Liver (tissue), 9 donors: ENCODE data around the gene UBE2V1. TPM values are rescaled to one million over a fixed set of nuclear protein-coding genes. Genes with fewer than 3 reads are reported as not detected.

Experiments
- DNase-seq: peaks from one replicate; pipeline ENCODE4 v3.0.0-alpha.2; 2017; ENCODE audit warnings: low spot score
- H3K27ac ChIP-seq, 2 donors: one replicate each; pipeline ENCODE4 v1.7.0; 2013; ENCODE audit warnings: inconsistent platforms in 2 of 2, low read length in 2 of 2, control low read depth in 1 of 2, low read depth in 1 of 2, mild to moderate bottlenecking in 1 of 2
- H3K27me3 ChIP-seq, 4 donors: one replicate each; pipeline versions ENCODE4 v1.6.1 to v1.7.0; 2013; ENCODE audit warnings: low read length in 3 of 4, inconsistent platforms in 1 of 4, mild to moderate bottlenecking in 1 of 4, moderate library complexity in 1 of 4; ENCODE audit not compliant: control insufficient read depth in 4 of 4, insufficient read depth in 4 of 4
- H3K36me3 ChIP-seq, 4 donors: one replicate each; pipeline versions ENCODE4 v1.6.1 to v1.7.0; 2013; ENCODE audit warnings: low read length in 3 of 4, mild to moderate bottlenecking in 3 of 4, low read depth in 1 of 4, moderate library complexity in 1 of 4; ENCODE audit not compliant: control insufficient read depth in 4 of 4, insufficient read depth in 3 of 4
- H3K4me1 ChIP-seq, 4 donors: one replicate each; pipeline versions ENCODE4 v1.6.1 to v1.7.0; 2013; ENCODE audit warnings: low read length in 3 of 4, mild to moderate bottlenecking in 3 of 4, moderate library complexity in 1 of 4; ENCODE audit not compliant: control insufficient read depth in 4 of 4, insufficient read depth in 4 of 4
- H3K4me3 ChIP-seq, 3 donors: one replicate each; pipeline versions ENCODE4 v1.6.1 to v1.7.0; 2013; ENCODE audit warnings: low read length in 3 of 3, control low read depth in 1 of 3, low read depth in 1 of 3, mild to moderate bottlenecking in 1 of 3
- H3K9ac ChIP-seq, 2 donors: one replicate each; pipeline ENCODE4 v1.7.0; 2013; ENCODE audit warnings: low read length in 2 of 2, mild to moderate bottlenecking in 2 of 2, moderate library complexity in 2 of 2, control low read depth in 1 of 2, low read depth in 1 of 2
- H3K9me3 ChIP-seq, 4 donors: one replicate each; pipeline versions ENCODE4 v1.6.1 to v1.7.0; 2013; ENCODE audit warnings: low read length in 3 of 4; ENCODE audit not compliant: control insufficient read depth in 4 of 4
- EGR1 ChIP-seq, 2 donors: IDR thresholded peaks; 2 replicates each; pipeline ENCODE4 v1.6.1; 2016 to 2018; ENCODE audit warnings: antibody characterized with exemption in 2 of 2, low read depth in 2 of 2
- FOXA1 ChIP-seq: IDR thresholded peaks from 2 replicates; pipeline ENCODE4 v1.6.1; 2016; ENCODE audit warnings: antibody characterized with exemption
- FOXA2 ChIP-seq: IDR thresholded peaks from 2 replicates; pipeline ENCODE4 v1.6.1; 2016; ENCODE audit warnings: antibody characterized with exemption
- GABPA ChIP-seq, 2 donors: IDR thresholded peaks in 1 of 2; conservative IDR thresholded peaks in 1 of 2; 2 replicates each; pipeline ENCODE4 v1.6.1; 2016; ENCODE audit warnings: antibody characterized with exemption in 2 of 2, mild to moderate bottlenecking in 1 of 2, moderate library complexity in 1 of 2
- HNF4A ChIP-seq, 2 donors: conservative IDR thresholded peaks; 2 replicates each; pipeline ENCODE4 v1.6.1; 2016; ENCODE audit warnings: antibody characterized with exemption in 2 of 2, mild to moderate bottlenecking in 2 of 2
- HNF4G ChIP-seq: IDR thresholded peaks from 2 replicates; pipeline ENCODE4 v1.6.1; 2016; ENCODE audit warnings: antibody characterized with exemption
- JUND ChIP-seq, 2 donors: IDR thresholded peaks; 2 replicates each; pipeline ENCODE4 v1.6.1; 2016; ENCODE audit warnings: antibody characterized with exemption in 2 of 2
- NR2F2 ChIP-seq: IDR thresholded peaks from 2 replicates; pipeline ENCODE4 v1.6.1; 2016; ENCODE audit warnings: antibody characterized with exemption
- RAD21 ChIP-seq, 2 donors: IDR thresholded peaks; 2 replicates each; pipeline ENCODE4 v1.6.1; 2016; ENCODE audit warnings: antibody characterized with exemption in 2 of 2, mild to moderate bottlenecking in 2 of 2
- RXRA ChIP-seq, 2 donors: IDR thresholded peaks; 2 replicates each; pipeline ENCODE4 v1.6.1; 2017 to 2018; ENCODE audit warnings: antibody characterized with exemption in 2 of 2, mild to moderate bottlenecking in 1 of 2
- SP1 ChIP-seq: IDR thresholded peaks from 2 replicates; pipeline ENCODE4 v1.6.1; 2018; ENCODE audit warnings: antibody characterized with exemption, mild to moderate bottlenecking
- TAF1 ChIP-seq: conservative IDR thresholded peaks from 2 replicates; pipeline ENCODE4 v1.6.1; 2016; ENCODE audit warnings: antibody characterized with exemption, mild to moderate bottlenecking
- YY1 ChIP-seq: IDR thresholded peaks from 2 replicates; pipeline ENCODE4 v1.6.1; 2016; ENCODE audit warnings: antibody characterized with exemption, mild to moderate bottlenecking
- WGBS: extraction: QIAGEN DNeasy Blood & Tissue Kit; methylation state at CpG from one replicate; pipeline ENCODE4 v1.1.7; 2013; 5-methylcytosine and 5-hydroxymethylcytosine counted together
- polyA plus RNA-seq, 2 donors: library from polyadenylated mRNA; stranded (reverse) in 1 of 2; unstranded in 1 of 2; fragments of 200-250 nt in 1 of 2; fragments of >200 nt in 1 of 2; fragmentation: Nextera tagmentation in 1 of 2; extraction: Ambion mirVana in 1 of 2; gene quantifications; one replicate each; pipeline versions ENCODE4 v1.2.1 to v1.2.3, GENCODE V29; 2013 to 2015
- total RNA-seq, 2 donors: library from RNA; depleted of rRNA; stranded (reverse); fragments of >200 nt; gene quantifications; one replicate each; pipeline ENCODE4 v1.2.3, GENCODE V29; 2014
- TF ChIP-seq, protein P1 (sequence below): IDR thresholded peaks from 2 replicates; pipeline ENCODE4 v1.6.1; 2016; ENCODE audit warnings: antibody characterized with exemption
- TF ChIP-seq, protein P2 (sequence below): IDR thresholded peaks from 2 replicates; pipeline ENCODE4 v1.6.1; 2016; ENCODE audit warnings: antibody characterized with exemption, mild to moderate bottlenecking
- TF ChIP-seq, protein P3 (sequence below): IDR thresholded peaks from 2 replicates; pipeline ENCODE4 v1.6.1; 2016; ENCODE audit warnings: antibody characterized with exemption
- TF ChIP-seq, protein P4 (sequence below): IDR thresholded peaks from 2 replicates; pipeline ENCODE4 v1.6.1; 2016; ENCODE audit warnings: antibody characterized with exemption
- TF ChIP-seq, protein P5 (sequence below): fragments of 150-350 bp; IDR thresholded peaks from 2 replicates; pipeline ENCODE4 v1.5.1; 2017; ENCODE audit warnings: improper control_type of control experiment, low read depth, low read length; ENCODE audit not compliant: missing input control
- donor health status: healthy.
- donor health status: healthy.
- donor health status: healthy.
- donor health status: healthy.
- donor health status: healthy.

UBE2V1 gene
- total and polyA plus RNA-seq, 4 donors: 27.9 to 53.0 (median 34.2) TPM

DNA sequence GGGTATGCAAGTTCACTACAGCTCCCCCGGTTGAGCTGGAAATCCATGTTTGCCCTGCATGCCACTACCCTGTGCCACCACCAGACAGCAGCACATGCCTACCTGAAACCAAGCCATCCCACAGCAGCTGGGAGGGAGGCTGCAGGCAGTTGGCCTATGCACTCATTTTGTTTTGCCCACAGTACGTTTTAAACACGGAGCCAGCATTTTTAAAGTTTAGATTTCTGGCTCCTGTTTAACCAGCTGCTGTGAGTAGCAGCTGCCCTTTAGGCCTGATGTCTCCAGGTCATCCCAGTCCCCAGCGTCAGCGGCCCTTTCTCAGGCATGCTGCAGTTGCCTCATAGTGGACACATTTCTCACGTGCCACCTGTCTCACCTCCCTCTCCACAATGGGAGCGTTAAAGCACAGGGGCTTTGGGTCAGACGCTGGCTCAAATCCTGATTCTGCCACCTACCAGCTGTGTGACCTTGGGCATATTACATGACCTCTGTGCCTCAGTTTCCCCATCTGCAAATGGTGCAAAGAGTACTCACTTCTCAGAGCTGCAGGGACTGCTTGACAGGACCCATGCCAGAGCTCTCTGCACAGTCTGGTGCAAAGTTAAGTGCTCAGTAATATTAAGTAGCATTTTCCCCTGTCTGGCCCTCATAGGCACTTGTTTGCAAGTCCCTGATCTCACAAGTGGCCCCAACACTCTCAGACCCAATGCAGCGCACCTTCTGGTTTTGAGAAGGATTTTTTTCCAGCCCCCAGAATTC, 8.2 kb upstream of the UBE2V1 start:
- 22% methylated on average over 9 of the region's 9 CpGs for WGBS
- no peak overlapping the region for H3K4me3 ChIP-seq
- peak overlapping the region; percentile 43 to 90 for H3K27ac ChIP-seq
- DNase-seq: no peak
- peaks cover 0 to 3% (median 1%) of the 10 kb centered on the region in 4 donors for H3K36me3 ChIP-seq
- peaks cover 7 to 43% (median 27%) of the 10 kb centered on the region in 4 donors for H3K4me1 ChIP-seq
- no peaks in the 10 kb centered on the region for H3K9me3 ChIP-seq
- TF ChIP-seq, protein P1, sequence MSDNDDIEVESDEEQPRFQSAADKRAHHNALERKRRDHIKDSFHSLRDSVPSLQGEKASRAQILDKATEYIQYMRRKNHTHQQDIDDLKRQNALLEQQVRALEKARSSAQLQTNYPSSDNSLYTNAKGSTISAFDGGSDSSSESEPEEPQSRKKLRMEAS: peak; percentile 33
- TF ChIP-seq FOXA2 (no peak), GABPA (IDR thresholded peaks at IDR 0.05 in 1 of 2, conservative IDR thresholded peaks at IDR 0.05 in 1 of 2) (no peak), YY1 (peak; percentile 81), TAF1 (no peak), HNF4G (no peak), HNF4A (conservative IDR thresholded peaks at IDR 0.05) (peak; percentile 63 to 85), RXRA (IDR thresholded peaks at IDR 0.05) (peak; percentile 88 to 92), FOXA1 (peak; percentile 12), SP1 (peak; percentile 81), JUND (IDR thresholded peaks at IDR 0.05) (peak in 1 of 2 donors; percentile 13), NR2F2 (peak; percentile 48), RAD21 (IDR thresholded peaks at IDR 0.05) (peak; percentile 98), EGR1 (IDR thresholded peaks at IDR 0.05; ENCODE audit: low read depth in 2 of 2) (no peak)
- TF ChIP-seq, protein P2, sequence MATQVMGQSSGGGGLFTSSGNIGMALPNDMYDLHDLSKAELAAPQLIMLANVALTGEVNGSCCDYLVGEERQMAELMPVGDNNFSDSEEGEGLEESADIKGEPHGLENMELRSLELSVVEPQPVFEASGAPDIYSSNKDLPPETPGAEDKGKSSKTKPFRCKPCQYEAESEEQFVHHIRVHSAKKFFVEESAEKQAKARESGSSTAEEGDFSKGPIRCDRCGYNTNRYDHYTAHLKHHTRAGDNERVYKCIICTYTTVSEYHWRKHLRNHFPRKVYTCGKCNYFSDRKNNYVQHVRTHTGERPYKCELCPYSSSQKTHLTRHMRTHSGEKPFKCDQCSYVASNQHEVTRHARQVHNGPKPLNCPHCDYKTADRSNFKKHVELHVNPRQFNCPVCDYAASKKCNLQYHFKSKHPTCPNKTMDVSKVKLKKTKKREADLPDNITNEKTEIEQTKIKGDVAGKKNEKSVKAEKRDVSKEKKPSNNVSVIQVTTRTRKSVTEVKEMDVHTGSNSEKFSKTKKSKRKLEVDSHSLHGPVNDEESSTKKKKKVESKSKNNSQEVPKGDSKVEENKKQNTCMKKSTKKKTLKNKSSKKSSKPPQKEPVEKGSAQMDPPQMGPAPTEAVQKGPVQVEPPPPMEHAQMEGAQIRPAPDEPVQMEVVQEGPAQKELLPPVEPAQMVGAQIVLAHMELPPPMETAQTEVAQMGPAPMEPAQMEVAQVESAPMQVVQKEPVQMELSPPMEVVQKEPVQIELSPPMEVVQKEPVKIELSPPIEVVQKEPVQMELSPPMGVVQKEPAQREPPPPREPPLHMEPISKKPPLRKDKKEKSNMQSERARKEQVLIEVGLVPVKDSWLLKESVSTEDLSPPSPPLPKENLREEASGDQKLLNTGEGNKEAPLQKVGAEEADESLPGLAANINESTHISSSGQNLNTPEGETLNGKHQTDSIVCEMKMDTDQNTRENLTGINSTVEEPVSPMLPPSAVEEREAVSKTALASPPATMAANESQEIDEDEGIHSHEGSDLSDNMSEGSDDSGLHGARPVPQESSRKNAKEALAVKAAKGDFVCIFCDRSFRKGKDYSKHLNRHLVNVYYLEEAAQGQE: no peak
- TF ChIP-seq, protein P3, sequence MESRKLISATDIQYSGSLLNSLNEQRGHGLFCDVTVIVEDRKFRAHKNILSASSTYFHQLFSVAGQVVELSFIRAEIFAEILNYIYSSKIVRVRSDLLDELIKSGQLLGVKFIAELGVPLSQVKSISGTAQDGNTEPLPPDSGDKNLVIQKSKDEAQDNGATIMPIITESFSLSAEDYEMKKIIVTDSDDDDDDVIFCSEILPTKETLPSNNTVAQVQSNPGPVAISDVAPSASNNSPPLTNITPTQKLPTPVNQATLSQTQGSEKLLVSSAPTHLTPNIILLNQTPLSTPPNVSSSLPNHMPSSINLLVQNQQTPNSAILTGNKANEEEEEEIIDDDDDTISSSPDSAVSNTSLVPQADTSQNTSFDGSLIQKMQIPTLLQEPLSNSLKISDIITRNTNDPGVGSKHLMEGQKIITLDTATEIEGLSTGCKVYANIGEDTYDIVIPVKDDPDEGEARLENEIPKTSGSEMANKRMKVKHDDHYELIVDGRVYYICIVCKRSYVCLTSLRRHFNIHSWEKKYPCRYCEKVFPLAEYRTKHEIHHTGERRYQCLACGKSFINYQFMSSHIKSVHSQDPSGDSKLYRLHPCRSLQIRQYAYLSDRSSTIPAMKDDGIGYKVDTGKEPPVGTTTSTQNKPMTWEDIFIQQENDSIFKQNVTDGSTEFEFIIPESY: no peak
- TF ChIP-seq, protein P4, sequence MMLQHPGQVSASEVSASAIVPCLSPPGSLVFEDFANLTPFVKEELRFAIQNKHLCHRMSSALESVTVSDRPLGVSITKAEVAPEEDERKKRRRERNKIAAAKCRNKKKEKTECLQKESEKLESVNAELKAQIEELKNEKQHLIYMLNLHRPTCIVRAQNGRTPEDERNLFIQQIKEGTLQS: peak; percentile 36
- TF ChIP-seq, protein P5, sequence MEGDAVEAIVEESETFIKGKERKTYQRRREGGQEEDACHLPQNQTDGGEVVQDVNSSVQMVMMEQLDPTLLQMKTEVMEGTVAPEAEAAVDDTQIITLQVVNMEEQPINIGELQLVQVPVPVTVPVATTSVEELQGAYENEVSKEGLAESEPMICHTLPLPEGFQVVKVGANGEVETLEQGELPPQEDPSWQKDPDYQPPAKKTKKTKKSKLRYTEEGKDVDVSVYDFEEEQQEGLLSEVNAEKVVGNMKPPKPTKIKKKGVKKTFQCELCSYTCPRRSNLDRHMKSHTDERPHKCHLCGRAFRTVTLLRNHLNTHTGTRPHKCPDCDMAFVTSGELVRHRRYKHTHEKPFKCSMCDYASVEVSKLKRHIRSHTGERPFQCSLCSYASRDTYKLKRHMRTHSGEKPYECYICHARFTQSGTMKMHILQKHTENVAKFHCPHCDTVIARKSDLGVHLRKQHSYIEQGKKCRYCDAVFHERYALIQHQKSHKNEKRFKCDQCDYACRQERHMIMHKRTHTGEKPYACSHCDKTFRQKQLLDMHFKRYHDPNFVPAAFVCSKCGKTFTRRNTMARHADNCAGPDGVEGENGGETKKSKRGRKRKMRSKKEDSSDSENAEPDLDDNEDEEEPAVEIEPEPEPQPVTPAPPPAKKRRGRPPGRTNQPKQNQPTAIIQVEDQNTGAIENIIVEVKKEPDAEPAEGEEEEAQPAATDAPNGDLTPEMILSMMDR: peak; percentile 97
- no peaks in the 10 kb centered on the region for H3K27me3 ChIP-seq
- peak overlapping the region in 1 of 2 donors; percentile 55 for H3K9ac ChIP-seq
